ENCODE results near the gene SORCS2.

Gene SORCS2

GRCh38 chr4:7501873-7502272 is 309.5 kb downstream of the SORCS2 start:
- TF ChIP-seq CTCF (IDR thresholded peaks at IDR 0.05; ENCODE audit: borderline replicate concordance, control extremely low read depth, extremely low read depth, insufficient read depth, missing control alignments): no peak
- in situ Hi-C loops (cut with MboI; ENCODE audit: low sequenced_read_pairs, unreplicated experiment): no loop called here
- DNase-seq (ENCODE audit: low spot score): no peak

- in situ Hi-C loops (cut with MboI; ENCODE audit: low sequenced_read_pairs, unreplicated experiment): no loop called here
- no peak for TF ChIP-seq CTCF (IDR thresholded peaks at IDR 0.05; ENCODE audit: borderline replicate concordance, control extremely low read depth, extremely low read depth, insufficient read depth, missing control alignments)
- DNase-seq (ENCODE audit: low spot score): no peak
These were observed 311.4 kb downstream of the SORCS2 start for GRCh38 chr4:7503559-7504249.

GRCh38 chr4:7505116-7505900 is 313.0 kb downstream of the SORCS2 start:
- in situ Hi-C loops (cut with MboI; ENCODE audit: low sequenced_read_pairs, unreplicated experiment): no loop called here

GRCh38 chr4:7506119-7506518 is 313.8 kb downstream of the SORCS2 start:
- in situ Hi-C loops (cut with MboI; ENCODE audit: low sequenced_read_pairs, unreplicated experiment): no loop called here
- no peak for TF ChIP-seq CTCF (IDR thresholded peaks at IDR 0.05; ENCODE audit: borderline replicate concordance, control extremely low read depth, extremely low read depth, insufficient read depth, missing control alignments)
- DNase-seq (ENCODE audit: low spot score): no peak

More at GRCh38 chr4:7505116-7505900, 313.0 kb downstream of the SORCS2 start:
- DNase-seq (ENCODE audit: low spot score): no peak
- TF ChIP-seq CTCF (IDR thresholded peaks at IDR 0.05; ENCODE audit: borderline replicate concordance, control extremely low read depth, extremely low read depth, insufficient read depth, missing control alignments): no peak

- no peak for TF ChIP-seq CTCF (IDR thresholded peaks at IDR 0.05; ENCODE audit: borderline replicate concordance, control extremely low read depth, extremely low read depth, insufficient read depth, missing control alignments)
- no peak for DNase-seq (ENCODE audit: low spot score)
- in situ Hi-C loops (cut with MboI; ENCODE audit: low sequenced_read_pairs, unreplicated experiment): no loop called here
These were observed 314.2 kb downstream of the SORCS2 start for GRCh38 chr4:7506572-7506971.

GRCh38 chr4:7507381-7507780 is 315.0 kb downstream of the SORCS2 start:
- TF ChIP-seq CTCF (IDR thresholded peaks at IDR 0.05; ENCODE audit: borderline replicate concordance, control extremely low read depth, extremely low read depth, insufficient read depth, missing control alignments): no peak
- DNase-seq (ENCODE audit: low spot score): no peak
- in situ Hi-C loops (cut with MboI; ENCODE audit: low sequenced_read_pairs, unreplicated experiment): no loop called here

All from GM13976 (cell line).